K562 (cell line): ENCODE measurements around the gene TSPAN18. TPM values are rescaled to one million over a fixed set of nuclear protein-coding genes. Genes with fewer than 3 reads are reported as not detected.

ENCODE experiments used
- ADNP ChIP-seq: fragments of 200-800 bp; sonication (Bioruptor generic); IDR thresholded peaks from 2 replicates; pipeline ENCODE4 v1.6.1; 2016; ENCODE audit warnings: missing genetic modification characterization, missing compliant biosample characterization
- CBFA2T3 ChIP-seq: fragments of 450-650 bp; IDR thresholded peaks from 2 replicates; pipeline ENCODE4 v1.6.1; 2017
- CGGBP1 ChIP-seq: fragments of 250-450 bp; sonication (Bioruptor Pico); IDR thresholded peaks from 2 replicates; pipeline ENCODE4 v1.9.0; 2021; ENCODE audit warnings: mild to moderate bottlenecking
- CHD2 ChIP-seq: IDR thresholded peaks from 2 replicates; pipeline ENCODE4 v1.6.1; 2011; ENCODE audit warnings: low read depth, low read length
- ELF4 ChIP-seq: fragments of 450-650 bp; formaldehyde crosslinking; IDR thresholded peaks from 2 replicates; pipeline ENCODE4 v1.4.0; 2022; ENCODE audit warnings: missing genetic modification characterization
- ETV6 ChIP-seq, 3 experiments: fragments of 150-350 bp in 1 of 3; sonication (generic) in 1 of 3; formaldehyde crosslinking in 1 of 3; IDR thresholded peaks; 2 replicates each; pipeline versions ENCODE4 v1.6.1 to v1.8.0; 2014 to 2022; ENCODE audit warnings: borderline replicate concordance in 2 of 3, low read depth in 2 of 3, antibody characterized with exemption in 1 of 3, low read length in 1 of 3, mild to moderate bottlenecking in 1 of 3, missing genetic modification reagents in 1 of 3
- EZH2 ChIP-seq: IDR thresholded peaks from 2 replicates; pipeline ENCODE4 v1.6.1; 2012; ENCODE audit warnings: low read depth, mild to moderate bottlenecking, inconsistent platforms, low read length, borderline replicate concordance
- PRMT5 ChIP-seq: sonication (generic); formaldehyde crosslinking; IDR thresholded peaks from 2 replicates; pipeline ENCODE4 v1.5.0; 2020; ENCODE audit warnings: missing genetic modification reagents
- PRPF4 ChIP-seq: fragments of 200-400 bp; formaldehyde crosslinking; IDR thresholded peaks from one replicate; pipeline ENCODE4 v1.6.1; 2017; ENCODE audit warnings: low read length, low read depth, mild to moderate bottlenecking; ENCODE audit not compliant: insufficient read depth, poor library complexity, severe bottlenecking
- SRF ChIP-seq, 2 experiments: fragments of 250-450, 450-650 bp in 1 of 2; sonication (Bioruptor Pico) in 1 of 2; sonication (generic) in 1 of 2; formaldehyde crosslinking; IDR thresholded peaks; 2 replicates each; pipeline versions ENCODE4 v1.5.0 to v1.5.1; 2020 to 2022; ENCODE audit warnings: mild to moderate bottlenecking in 1 of 2, missing genetic modification reagents in 1 of 2
- TCF15 ChIP-seq: fragments of 250-450 bp; sonication (Bioruptor Pico); IDR thresholded peaks from 2 replicates; pipeline ENCODE4 v1.8.0; 2022; ENCODE audit warnings: moderate library complexity, mild to moderate bottlenecking, inconsistent platforms
- YBX1 ChIP-seq: fragments of 450-650 bp; IDR thresholded peaks from 2 replicates; pipeline ENCODE4 v1.7.1; 2016; ENCODE audit warnings: mild to moderate bottlenecking
- ZFX ChIP-seq: sonication (generic); formaldehyde crosslinking; IDR thresholded peaks from 2 replicates; pipeline ENCODE4 v1.8.0; 2022; ENCODE audit warnings: mild to moderate bottlenecking, missing genetic modification reagents, moderate library complexity
- ZNF140 ChIP-seq: fragments of 250-450 bp; sonication (Bioruptor Pico); IDR thresholded peaks from 2 replicates; pipeline ENCODE4 v1.8.0; 2021; ENCODE audit warnings: moderate library complexity, mild to moderate bottlenecking, inconsistent platforms
- ZNF232 ChIP-seq: sonication (generic); formaldehyde crosslinking; IDR thresholded peaks from 2 replicates; pipeline ENCODE4 v1.8.0; 2022; ENCODE audit warnings: mild to moderate bottlenecking, missing genetic modification reagents
- ZNF57 ChIP-seq: fragments of 450-650 bp; formaldehyde crosslinking; IDR thresholded peaks from 2 replicates; pipeline ENCODE4 v1.4.0; 2020; ENCODE audit warnings: mild to moderate bottlenecking, moderate library complexity
- polyA plus RNA-seq, 8 experiments: library from polyadenylated mRNA; depleted of rRNA in 4 of 8; stranded (reverse) in 5 of 8; unstranded in 3 of 8; fragments of >200 nt; fragmentation: Nextera tagmentation in 2 of 8; fragmentation: Illumina TruSeq in 1 of 8; extraction: Ambion mirVana in 2 of 8; extraction: Trizol in 1 of 8; gene quantifications; 2 replicates each; pipeline versions ENCODE4 v1.2.1 to v1.2.3, GENCODE V29; 2011 to 2014; ENCODE audit warnings: inconsistent platforms in 1 of 8, missing spikeins in 1 of 8
- total RNA-seq, 7 experiments: library from RNA; depleted of rRNA in 6 of 7; stranded (reverse); fragments of >200 nt in 6 of 7; fragmentation: Illumina TruSeq in 2 of 7; extraction: Trizol in 2 of 7; gene quantifications; 2 replicates each; pipeline versions ENCODE4 v1.2.1 to v1.2.3, GENCODE V29; 2011 to 2021; ENCODE audit warnings: low replicate concordance in 1 of 7
- TF ChIP-seq, protein P1 (sequence below), 3 experiments: IDR thresholded peaks in 2 of 3; conservative IDR thresholded peaks in 1 of 3; 2 replicates each; pipeline ENCODE4 v1.5.1; 2011 to 2012; ENCODE audit warnings: low read length in 3 of 3, mild to moderate bottlenecking in 3 of 3, control low read depth in 2 of 3, improper control_type of control experiment in 1 of 3, inconsistent platforms in 1 of 3, low read depth in 1 of 3, mixed read lengths in 1 of 3, moderate library complexity in 1 of 3; ENCODE audit not compliant: insufficient read depth in 2 of 3
- TF ChIP-seq, protein P2 (sequence below): fragments of 450-650 bp; IDR thresholded peaks from 2 replicates; pipeline ENCODE4 v1.6.1; 2018; ENCODE audit warnings: mild to moderate bottlenecking, low read depth; ENCODE audit not compliant: partially characterized antibody
- TF ChIP-seq, protein P3 (sequence below): sonication (generic); IDR thresholded peaks from 2 replicates; pipeline ENCODE4 v1.6.1; 2016

The TSPAN18 gene
- total and polyA plus RNA-seq, 9 of the 15 experiments (the other 6 are each of a cell fraction or from before 2014, with no cell fraction given) = 0.17 to 0.35 (median 0.22) TPM; not detected in 4

DNA sequence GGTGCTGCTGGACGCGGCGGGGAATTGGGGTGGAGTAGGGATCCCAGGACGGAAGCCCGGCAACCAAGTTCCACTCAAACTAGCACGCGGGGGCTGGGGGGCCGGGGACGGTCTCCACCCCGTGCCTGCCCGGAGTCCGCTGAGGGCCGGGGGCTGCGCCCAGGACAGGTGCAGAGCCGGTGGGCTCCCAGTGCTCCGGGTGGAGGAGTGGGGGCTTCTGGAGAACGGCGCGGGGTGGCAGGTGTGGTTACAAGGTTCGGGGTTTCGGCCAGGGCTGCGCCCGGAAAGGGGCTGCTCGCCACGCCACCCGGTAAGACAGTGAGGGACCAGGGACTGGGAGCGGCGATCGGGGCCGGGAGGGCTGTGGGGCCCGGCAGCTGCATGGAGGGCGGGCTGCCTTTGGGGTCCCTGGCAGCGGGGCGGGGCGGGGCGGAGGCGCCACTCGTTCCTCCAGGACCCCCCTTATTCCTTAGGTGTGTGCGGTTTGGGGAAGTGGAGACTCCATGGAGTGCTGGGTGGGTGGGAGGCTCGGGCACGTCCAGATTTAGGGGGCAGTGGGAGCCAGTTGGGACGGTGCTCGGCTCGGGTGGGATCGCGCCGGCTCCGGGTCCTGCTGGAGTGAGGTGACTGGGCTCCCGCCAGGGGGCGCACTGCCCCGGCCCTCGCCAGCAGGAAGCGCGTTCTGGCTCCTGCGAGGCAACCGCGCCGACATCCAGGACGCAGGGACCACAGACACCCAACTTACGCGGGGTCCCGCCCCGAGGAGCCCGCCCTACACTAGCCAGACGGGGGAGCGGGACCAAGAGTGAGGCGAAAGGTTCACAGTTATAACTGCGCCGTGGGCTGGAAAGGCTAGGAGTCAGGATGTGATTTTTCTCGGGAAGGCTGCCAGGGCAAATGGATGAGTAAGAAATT lies 868 bp downstream of the TSPAN18 start (continued):
- no peak for TF ChIP-seq PRMT5
- no peak for TF ChIP-seq CBFA2T3
- no peak for TF ChIP-seq ZNF140 (CRISPR knock-in tag)
- no peak for TF ChIP-seq PRPF4
- TF ChIP-seq TCF15 (CRISPR knock-in tag) = no peak
- no peak for TF ChIP-seq ELF4 (CRISPR knock-in tag)
- TF ChIP-seq ADNP (tag) = no peak
- no peak for TF ChIP-seq ETV6 (IDR thresholded peaks at IDR 0.05; ENCODE audit: borderline replicate concordance in 1 of 2, low read depth in 2 of 2, low read length in 1 of 2)
- no peak for TF ChIP-seq ETV6 (CRISPR knock-in tag; IDR thresholded peaks at IDR 0.05; ENCODE audit: borderline replicate concordance)
- TF ChIP-seq, protein P1, sequence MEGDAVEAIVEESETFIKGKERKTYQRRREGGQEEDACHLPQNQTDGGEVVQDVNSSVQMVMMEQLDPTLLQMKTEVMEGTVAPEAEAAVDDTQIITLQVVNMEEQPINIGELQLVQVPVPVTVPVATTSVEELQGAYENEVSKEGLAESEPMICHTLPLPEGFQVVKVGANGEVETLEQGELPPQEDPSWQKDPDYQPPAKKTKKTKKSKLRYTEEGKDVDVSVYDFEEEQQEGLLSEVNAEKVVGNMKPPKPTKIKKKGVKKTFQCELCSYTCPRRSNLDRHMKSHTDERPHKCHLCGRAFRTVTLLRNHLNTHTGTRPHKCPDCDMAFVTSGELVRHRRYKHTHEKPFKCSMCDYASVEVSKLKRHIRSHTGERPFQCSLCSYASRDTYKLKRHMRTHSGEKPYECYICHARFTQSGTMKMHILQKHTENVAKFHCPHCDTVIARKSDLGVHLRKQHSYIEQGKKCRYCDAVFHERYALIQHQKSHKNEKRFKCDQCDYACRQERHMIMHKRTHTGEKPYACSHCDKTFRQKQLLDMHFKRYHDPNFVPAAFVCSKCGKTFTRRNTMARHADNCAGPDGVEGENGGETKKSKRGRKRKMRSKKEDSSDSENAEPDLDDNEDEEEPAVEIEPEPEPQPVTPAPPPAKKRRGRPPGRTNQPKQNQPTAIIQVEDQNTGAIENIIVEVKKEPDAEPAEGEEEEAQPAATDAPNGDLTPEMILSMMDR (IDR thresholded peaks at IDR 0.05 in 2 of 3, conservative IDR thresholded peaks at IDR 0.05 in 1 of 3; ENCODE audit: insufficient read depth in 2 of 3, low read depth in 1 of 3, low read length in 3 of 3) = peak; percentile 75 to 92 (median 83)
- no peak for TF ChIP-seq YBX1
- TF ChIP-seq, protein P2, sequence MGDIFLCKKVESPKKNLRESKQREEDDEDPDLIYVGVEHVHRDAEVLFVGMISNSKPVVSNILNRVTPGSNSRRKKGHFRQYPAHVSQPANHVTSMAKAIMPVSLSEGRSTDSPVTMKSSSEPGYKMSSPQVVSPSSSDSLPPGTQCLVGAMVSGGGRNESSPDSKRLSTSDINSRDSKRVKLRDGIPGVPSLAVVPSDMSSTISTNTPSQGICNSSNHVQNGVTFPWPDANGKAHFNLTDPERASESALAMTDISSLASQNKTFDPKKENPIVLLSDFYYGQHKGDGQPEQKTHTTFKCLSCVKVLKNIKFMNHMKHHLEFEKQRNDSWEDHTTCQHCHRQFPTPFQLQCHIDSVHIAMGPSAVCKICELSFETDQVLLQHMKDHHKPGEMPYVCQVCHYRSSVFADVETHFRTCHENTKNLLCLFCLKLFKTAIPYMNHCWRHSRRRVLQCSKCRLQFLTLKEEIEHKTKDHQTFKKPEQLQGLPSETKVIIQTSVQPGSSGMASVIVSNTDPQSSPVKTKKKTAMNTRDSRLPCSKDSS = no peak
- TF ChIP-seq ZNF232 (CRISPR knock-in tag) = no peak
- TF ChIP-seq ZFX (CRISPR knock-in tag) = no peak
- no peak for TF ChIP-seq CGGBP1 (CRISPR knock-in tag)
- no peak for TF ChIP-seq EZH2
- no peak for TF ChIP-seq SRF (CRISPR knock-in tag; IDR thresholded peaks at IDR 0.05)
- TF ChIP-seq CHD2 = no peak
- no peak for TF ChIP-seq ZNF57 (CRISPR knock-in tag)
- TF ChIP-seq, protein P3, sequence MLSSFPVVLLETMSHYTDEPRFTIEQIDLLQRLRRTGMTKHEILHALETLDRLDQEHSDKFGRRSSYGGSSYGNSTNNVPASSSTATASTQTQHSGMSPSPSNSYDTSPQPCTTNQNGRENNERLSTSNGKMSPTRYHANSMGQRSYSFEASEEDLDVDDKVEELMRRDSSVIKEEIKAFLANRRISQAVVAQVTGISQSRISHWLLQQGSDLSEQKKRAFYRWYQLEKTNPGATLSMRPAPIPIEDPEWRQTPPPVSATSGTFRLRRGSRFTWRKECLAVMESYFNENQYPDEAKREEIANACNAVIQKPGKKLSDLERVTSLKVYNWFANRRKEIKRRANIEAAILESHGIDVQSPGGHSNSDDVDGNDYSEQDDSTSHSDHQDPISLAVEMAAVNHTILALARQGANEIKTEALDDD = no peak
